Spleen (tissue), 7 donors: ENCODE data around the gene APH1A.

Source experiments
- CTCF ChIP-seq, 11 experiments: fragments of 200-600 bp in 7 of 11; fragments of 450-650 bp in 4 of 11; sonication (generic) in 4 of 11; IDR thresholded peaks in 8 of 11; conservative IDR thresholded peaks in 3 of 11; 1 replicate in 7 of 11; 2 replicates in 4 of 11; pipeline versions ENCODE4 v1.4.0 to v1.8.0; 2016 to 2021; ENCODE audit warnings: antibody characterized with exemption in 11 of 11, inconsistent platforms in 4 of 11, mild to moderate bottlenecking in 1 of 11
- POLR2AphosphoS5 ChIP-seq, 3 donors: sonication (generic); formaldehyde crosslinking; IDR thresholded peaks; one replicate each; pipeline ENCODE4 v1.5.1; 2017; ENCODE audit warnings: antibody characterized with exemption in 3 of 3
- donor health status: DM: no; HTN: no; CAD: no; lungs with moderate emphysema.
- donor health status: DM: no; HTN: no; CAD: no.
- donor health status: DM: no; HTN: no; CAD: no.

DNA sequence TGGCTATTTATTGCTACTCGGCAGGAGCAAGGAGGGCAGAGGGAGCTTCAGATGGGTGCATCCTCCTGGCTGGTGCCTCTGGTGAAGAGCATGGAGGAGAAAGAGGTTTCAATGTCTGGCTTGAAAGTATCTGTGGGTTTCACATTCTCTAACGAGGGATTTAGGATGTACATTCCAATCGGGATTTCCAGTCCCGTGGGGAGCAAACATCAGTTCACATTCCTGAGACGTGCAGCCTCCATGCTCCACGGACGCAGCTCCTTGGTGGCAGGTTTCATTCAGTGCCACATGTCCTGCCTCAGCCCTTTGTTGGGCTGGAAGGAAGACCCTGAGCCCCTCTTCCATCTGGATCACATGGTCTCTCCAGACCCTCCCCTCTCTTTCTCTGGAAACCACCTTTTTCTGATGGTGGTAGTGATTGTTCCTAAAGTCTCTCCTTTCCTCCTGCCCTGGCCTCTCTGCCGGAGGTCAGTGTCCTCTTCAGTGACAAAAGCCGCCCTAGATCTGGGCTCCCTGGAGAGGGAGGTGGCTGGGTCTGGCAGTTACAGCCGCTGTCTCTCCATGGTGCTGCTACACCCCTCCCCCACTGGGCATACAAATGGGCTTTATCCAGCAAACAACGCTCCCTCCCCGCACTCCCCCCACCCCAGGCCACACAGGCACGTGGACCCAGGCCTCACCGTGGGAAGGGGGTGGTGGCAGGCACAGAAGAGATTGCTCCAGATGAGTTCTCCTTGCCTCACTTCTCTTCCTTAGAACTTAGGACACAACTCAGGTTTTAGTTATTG, 12.1 kb downstream of the APH1A start:
- TF ChIP-seq CTCF (IDR thresholded peaks at IDR 0.05 in 8 of 11, conservative IDR thresholded peaks at IDR 0.05 in 3 of 11): no peak
- no peak for TF ChIP-seq POLR2AphosphoS5 (IDR thresholded peaks at IDR 0.05)
